Measurements from ENCODE around the gene TOMM7.
"Not testable (repeated sequence)": the region's sequence is repeated elsewhere in the genome, so short reads cannot be mapped to it uniquely, and the experiment has no call there.

Gene TOMM7

GRCh38 chr7:22781230-22781711 lies 41.4 kb downstream of the TOMM7 start:
- DNase-seq = peak; percentile 89

DNA sequence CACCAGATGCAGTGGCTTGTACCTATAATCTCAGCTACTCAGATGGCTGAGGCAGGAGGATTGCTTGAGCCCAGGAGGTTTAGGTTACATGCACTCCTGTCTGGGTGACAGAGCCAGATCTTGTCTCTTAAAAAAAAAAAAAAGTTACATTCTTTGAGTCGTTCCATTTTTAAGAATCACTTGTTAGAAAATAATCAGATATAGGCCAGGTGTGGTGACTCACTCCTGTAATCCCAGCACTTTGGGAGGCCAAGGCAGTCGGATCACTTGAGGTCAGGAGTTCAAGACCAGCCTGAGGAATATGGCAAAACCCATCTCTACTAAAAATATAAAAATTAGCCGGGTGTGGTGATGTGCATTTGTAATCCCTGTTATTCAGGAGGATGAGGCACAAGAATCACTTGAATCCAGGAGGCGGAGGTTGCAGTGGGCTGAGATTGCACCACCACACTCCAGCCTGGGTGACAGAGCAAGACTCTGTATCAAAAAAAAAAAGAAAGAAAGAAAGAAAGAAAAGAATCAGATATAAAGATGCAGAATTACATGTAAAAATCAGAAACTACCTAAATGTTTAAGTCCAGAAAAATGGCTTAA lies 42.8 kb downstream of the TOMM7 start:
- DNase-seq = not testable (repeated sequence)

DNA sequence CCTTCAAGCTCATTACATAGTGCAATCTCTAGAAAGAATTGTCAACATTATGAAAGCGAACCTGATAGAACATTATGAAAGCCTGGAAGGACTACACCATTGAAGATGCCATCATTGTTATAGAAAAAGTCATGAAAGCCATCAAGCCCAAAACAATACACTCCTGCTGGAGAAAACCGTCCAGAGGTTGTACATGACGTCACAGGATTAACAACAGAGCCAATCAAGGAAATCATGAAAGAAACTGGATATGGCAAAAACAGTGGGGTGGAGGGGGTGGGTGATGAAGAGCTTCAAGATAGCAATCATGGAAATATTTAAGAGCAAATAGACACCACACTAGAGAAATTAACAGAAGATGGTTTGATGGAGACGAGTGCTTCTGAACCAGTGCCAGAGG lies 45.7 kb downstream of the TOMM7 start:
- DNase-seq = no peak

DNA sequence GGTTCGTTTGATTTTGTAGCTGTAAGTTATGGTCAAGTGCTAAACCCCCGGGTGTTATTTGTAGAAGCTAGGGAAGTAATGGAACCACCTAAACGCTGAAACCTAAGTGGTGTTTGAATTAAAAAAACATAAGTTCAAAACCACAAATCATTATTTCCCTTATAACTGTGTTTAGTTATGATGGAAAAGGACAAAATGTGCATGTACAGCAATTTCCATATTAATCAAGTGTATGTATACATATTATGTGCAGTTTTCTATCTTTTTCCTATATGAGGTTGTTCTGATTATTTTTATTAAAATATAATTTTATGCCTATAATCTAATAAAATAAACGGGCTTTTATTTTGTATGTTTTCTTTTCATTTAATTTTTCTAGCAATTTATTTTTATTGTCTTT lies 49.8 kb downstream of the TOMM7 start:
- DNase-seq = no peak

GRCh38 chr7:22771872-22772228 lies 50.8 kb downstream of the TOMM7 start:
- DNase-seq = no peak

GRCh38 chr7:22771194-22771871 lies 51.3 kb downstream of the TOMM7 start:
- peak; percentile 70 for DNase-seq

DNA sequence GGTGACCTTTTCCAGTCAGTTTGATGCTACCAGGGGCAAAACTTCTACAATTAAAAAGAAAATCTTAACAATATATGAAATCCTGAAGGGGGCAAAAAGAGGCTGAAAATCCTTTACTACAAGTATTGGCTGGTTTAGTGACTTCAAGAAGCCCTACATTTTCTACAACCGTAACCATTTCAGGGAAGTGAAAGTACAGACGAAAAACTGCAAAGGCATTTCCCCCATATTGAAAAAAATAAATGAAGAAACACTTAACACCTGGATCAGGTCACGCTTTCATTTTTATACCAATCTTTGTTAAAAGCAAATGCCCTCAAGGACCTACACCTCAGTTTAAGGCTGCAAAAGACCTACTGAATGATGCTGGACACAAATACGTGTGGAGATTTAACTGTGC lies 57.0 kb downstream of the TOMM7 start:
- no peak for DNase-seq

Data from fibroblast of upper back skin (primary cell).